ENCODE data around the gene OXNAD1.

OXNAD1 gene

GRCh38 chr3:16264708-16265454, at the start of gene OXNAD1, which contains the start of gene DPH3:
Gene OXNAD1, plus strand, starts transcription at chr3:16265212. Its CDS starts 5,741 bp downstream, at chr3:16270953.
Gene DPH3, minus strand, starts transcription at chr3:16264943. Its CDS starts 67 bp downstream, at chr3:16264876.
- DNase-seq: peak; percentile 90

GRCh38 chr3:16216373-16216935, 48.6 kb upstream of the OXNAD1 start:
- no peak for DNase-seq

- no peak for DNase-seq
These were observed 45.2 kb upstream of the OXNAD1 start for GRCh38 chr3:16219777-16220176.

GRCh38 chr3:16221990-16222389, 43.0 kb upstream of the OXNAD1 start:
- DNase-seq: no peak

- DNase-seq: no peak
These were observed 42.5 kb upstream of the OXNAD1 start for GRCh38 chr3:16222547-16222946.

- DNase-seq: no peak
These were observed 40.7 kb upstream of the OXNAD1 start for GRCh38 chr3:16224325-16224724.

- no peak for DNase-seq
These were observed 37.4 kb upstream of the OXNAD1 start for GRCh38 chr3:16227566-16227965.

GRCh38 chr3:16229681-16230080, 35.3 kb upstream of the OXNAD1 start:
- DNase-seq: no peak

GRCh38 chr3:16231983-16232382, 33.0 kb upstream of the OXNAD1 start:
- no peak for DNase-seq

- no peak for DNase-seq
These were observed 31.2 kb upstream of the OXNAD1 start for GRCh38 chr3:16233806-16234205.

GRCh38 chr3:16234281-16234680, 30.7 kb upstream of the OXNAD1 start:
- no peak for DNase-seq

- no peak for DNase-seq
These were observed 28.9 kb upstream of the OXNAD1 start for GRCh38 chr3:16236030-16236639.

GRCh38 chr3:16236856-16237393, 28.1 kb upstream of the OXNAD1 start:
- DNase-seq: no peak

- no peak for DNase-seq
These were observed 25.8 kb upstream of the OXNAD1 start for GRCh38 chr3:16239086-16239770.

GRCh38 chr3:16239780-16240179, 25.2 kb upstream of the OXNAD1 start:
- DNase-seq: no peak

GRCh38 chr3:16240229-16241023, 24.6 kb upstream of the OXNAD1 start:
- DNase-seq: no peak

GRCh38 chr3:16241225-16241624, 23.8 kb upstream of the OXNAD1 start:
- no peak for DNase-seq

GRCh38 chr3:16242177-16242576, 22.8 kb upstream of the OXNAD1 start:
- DNase-seq: no peak

GRCh38 chr3:16243706-16244490, 21.1 kb upstream of the OXNAD1 start:
- no peak for DNase-seq

GRCh38 chr3:16245609-16246008, 19.4 kb upstream of the OXNAD1 start:
- DNase-seq: no peak

GRCh38 chr3:16247282-16248061, 17.5 kb upstream of the OXNAD1 start:
- DNase-seq: peak; percentile 45
